ENCODE data around the gene PHF1.

Gene PHF1

DNA sequence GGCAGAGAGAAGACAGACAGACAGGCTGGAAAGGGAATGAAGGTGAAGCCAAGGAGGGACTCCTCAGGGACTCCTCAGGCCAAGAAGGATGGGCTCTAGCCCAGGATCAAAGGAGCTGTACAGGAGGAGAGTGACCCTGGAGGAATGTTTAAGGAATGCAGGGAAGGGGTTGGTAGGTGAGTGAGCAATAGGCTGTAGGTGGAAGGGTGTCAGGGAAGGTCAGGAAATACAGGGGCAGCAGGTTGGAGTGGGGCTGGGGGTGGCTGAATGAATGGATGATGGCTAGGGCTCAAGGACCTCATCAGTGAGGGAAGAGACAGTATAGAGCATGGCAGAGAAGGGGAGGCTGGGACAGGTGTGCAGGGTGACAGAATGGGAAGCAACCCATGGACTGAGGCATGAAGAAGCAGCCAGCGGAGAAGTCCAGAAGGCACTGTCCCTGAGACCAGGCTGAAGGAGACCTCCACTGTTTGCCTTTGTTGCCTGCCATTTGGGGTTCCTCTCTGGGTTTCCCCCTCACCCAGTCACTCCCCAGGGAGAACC, 22.3 kb downstream of the PHF1 start:
- DNase-seq = no peak

DNA sequence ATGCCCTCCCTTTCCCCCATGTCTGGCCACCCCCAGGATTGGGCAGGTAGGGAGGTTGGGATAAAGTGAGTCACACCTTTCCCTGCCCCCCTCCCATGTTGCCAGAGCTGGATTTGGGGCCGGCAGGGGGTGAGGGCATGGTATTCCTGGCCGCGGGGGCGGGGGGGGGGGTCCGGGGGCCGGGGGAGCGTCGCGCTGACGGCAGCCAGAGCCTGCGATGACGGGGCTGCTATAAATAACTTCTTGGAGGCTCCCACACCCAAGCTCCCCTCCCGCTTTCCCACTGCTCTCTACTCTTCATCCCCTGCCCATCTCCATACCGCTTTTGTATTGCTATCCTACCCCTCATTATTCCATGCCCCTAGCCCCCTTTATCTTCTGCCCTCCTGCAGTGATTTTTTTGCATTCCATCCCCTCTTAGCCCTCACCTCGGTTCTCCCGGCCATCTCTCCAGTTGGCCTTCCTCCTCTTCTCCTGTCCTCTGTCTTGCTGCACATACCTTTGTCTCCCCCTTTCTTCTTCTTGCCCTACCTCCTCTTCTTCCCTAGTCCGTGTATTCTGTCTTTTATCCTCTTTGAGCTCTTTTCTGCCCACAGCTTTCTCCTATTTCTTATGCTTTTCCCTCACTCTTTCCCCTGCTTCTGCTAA, 22.9 kb downstream of the PHF1 start:
- no peak for DNase-seq

- DNase-seq = no peak
Observed at GRCh38 chr6:33434961-33435360, 24.1 kb downstream of the PHF1 start.

DNA sequence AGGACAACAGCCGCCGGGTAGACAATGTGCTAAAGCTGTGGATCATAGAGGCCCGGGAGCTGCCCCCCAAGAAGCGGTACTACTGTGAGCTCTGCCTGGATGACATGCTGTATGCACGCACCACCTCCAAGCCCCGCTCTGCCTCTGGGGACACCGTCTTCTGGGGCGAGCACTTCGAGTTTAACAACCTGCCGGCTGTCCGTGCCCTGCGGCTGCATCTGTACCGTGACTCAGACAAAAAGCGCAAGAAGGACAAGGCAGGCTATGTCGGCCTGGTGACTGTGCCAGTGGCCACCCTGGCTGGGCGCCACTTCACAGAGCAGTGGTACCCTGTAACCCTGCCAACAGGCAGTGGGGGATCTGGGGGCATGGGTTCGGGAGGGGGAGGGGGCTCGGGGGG, 26.9 kb downstream of the PHF1 start:
- no peak for DNase-seq

DNA sequence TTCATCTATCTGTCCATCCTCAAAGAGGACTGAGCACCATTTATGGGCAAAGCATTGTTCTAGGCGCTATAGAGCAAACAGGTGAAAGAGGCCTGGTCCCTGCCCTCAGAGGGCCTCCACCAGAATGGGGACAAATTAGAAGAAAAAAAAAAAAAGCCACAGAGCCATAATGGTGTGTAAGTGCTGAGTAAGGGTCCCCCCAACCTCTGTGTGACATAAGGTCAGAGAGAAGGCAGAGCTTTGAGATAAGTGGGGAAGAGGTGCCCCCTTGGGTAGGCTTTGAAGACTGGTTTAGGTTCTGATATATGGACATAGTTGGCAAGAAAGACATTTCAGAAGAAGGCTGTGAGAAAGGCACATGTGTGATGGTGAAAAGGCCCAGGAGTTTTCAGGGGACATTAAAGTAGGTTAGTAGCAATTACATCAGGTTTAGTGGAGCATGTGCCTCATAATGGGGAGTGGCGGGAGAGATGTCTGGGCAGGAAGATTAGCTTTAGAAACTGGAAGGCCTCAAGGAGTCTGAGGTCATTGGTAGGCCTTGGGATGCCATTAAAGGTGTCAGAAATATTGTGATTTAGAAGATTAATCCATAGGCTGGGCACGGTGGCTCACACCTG, 28.3 kb downstream of the PHF1 start:
- DNase-seq = no peak

DNA sequence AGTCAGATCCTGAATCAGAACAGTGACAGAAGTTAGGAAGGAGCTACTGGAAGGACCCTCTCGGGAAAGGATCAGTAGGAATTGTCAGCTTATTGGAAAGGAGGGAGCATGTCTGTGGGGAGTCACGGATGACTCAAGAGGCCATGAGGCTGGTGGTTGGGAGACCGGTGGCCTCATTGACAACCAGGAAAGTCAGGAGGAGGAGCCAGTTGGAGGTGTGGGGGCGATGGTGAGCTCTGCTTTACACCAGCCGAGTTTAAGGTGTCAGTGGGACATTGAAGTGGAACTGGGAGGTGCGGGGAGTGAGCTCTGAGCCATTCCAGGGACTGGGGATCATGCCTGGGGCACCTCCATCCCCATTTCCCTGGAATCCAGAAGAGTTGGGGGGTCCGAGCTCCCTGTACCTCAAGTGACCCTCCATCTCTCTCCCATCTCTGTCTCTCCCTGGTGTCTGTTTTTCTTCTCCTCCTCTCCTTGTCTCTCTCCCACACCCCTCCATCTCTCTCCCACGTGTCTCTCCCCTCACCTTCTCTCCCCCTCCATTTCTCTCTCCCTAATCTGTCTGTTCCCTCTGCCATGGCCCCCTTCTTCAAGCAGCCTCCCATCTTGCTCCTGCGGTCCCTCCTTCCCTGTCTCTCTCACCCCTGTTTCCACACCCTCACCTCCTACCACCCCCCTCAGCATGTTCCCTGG, 29.3 kb downstream of the PHF1 start:
- no peak for DNase-seq

DNA sequence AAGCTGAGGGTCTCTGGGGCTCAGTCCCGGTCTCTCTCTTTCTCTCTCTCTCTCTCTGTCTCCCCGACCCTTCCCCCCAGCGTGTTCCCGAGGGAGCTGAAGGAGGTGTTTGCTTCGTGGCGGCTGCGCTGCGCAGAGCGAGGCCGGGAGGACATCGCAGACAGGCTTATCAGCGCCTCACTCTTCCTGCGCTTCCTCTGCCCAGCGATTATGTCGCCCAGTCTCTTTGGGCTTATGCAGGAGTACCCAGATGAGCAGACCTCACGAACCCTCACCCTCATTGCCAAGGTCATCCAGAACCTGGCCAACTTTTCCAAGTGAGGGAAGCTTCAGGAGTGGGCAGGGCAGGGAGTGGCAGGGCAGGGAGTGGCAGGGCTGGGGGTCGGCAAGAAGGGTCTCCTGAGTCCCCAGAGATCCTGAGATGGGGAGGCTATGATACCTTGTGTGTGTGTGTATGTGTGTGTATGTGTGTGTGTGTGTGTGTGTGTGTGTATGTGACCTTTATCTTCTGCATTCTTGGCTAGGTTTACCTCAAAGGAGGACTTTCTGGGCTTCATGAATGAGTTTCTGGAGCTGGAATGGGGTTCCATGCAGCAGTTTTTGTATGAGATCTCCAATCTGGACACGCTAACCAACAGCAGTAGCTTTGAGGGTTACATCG, 30.0 kb downstream of the PHF1 start:
- no peak for DNase-seq

DNA sequence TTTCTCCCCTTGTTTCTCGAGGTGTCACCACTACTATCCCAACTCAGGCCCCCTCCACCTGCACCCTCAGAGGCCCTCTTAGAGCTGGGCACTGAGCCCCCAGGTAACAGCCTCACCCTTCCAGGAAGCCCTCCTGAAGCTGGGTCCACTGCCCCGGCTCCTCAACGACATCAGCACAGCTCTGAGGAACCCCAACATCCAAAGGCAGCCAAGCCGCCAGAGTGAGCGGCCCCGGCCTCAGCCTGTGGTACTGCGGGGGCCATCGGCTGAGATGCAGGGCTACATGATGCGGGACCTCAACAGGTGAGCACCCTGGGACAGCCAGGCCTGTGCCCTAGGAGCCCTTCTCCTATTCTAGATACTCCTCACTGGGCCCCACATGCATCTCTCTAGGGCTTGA, 30.6 kb downstream of the PHF1 start:
- DNase-seq = no peak

- no peak for DNase-seq
Observed at GRCh38 chr6:33442283-33442682, 31.5 kb downstream of the PHF1 start.

GRCh38 chr6:33443025-33443424, 32.2 kb downstream of the PHF1 start:
- DNase-seq = no peak

DNA sequence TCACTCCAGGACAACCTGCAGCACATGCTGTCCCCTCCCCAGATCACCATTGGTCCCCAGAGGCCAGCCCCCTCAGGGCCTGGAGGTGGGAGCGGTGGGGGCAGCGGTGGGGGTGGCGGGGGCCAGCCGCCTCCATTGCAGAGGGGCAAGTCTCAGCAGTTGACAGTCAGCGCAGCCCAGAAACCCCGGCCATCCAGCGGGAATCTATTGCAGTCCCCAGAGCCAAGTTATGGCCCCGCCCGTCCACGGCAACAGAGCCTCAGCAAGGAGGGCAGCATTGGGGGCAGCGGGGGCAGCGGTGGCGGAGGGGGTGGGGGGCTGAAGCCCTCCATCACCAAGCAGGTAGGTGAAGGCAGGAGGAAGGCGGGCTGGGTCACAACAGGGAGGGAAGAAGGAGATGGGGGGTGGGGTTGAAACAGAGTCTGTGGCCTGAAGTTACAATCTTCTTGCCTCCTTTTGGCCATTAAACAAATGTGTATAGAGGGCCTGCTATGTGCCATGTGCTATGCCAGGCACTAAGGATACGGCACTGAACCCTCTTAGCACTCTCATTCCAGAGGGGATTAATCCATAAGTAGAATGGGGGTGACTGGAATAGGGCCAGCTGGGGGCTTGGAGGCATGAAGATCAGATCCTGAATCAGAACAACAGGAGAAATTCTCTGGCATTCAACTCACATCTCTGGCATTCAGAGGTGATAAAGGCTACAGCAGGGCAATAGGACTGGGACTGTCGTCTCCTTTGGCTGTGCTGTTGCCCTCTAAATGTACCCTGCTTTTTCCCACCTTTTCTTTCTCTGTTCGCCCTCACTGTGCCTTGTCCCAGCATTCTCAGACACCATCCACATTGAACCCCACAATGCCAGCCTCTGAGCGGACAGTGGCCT, 33.0 kb downstream of the PHF1 start:
- DNase-seq = no peak

DNA sequence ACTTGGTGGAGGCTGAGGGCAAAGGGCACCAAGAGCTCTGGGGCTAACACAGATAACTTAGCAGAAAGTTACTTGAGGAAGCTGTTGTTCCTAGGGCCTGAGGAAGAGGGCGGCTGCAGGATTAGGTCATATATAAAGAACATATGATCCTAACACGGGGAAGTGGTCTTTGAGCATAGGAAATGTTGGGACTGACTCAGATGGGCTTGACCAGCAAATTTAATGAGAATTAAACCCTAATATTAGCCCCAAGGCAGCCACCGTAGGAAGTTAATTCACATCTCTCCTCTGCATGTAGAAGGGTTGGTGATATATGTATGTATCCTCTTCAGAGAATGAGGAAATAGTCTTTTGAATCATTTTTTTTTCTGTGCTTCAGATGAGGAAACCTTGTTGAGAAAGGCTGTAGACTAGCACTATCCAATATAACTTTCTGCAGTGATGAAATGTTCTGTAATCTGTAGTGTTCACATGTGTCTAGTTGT, 34.3 kb downstream of the PHF1 start:
- DNase-seq = no peak

DNA sequence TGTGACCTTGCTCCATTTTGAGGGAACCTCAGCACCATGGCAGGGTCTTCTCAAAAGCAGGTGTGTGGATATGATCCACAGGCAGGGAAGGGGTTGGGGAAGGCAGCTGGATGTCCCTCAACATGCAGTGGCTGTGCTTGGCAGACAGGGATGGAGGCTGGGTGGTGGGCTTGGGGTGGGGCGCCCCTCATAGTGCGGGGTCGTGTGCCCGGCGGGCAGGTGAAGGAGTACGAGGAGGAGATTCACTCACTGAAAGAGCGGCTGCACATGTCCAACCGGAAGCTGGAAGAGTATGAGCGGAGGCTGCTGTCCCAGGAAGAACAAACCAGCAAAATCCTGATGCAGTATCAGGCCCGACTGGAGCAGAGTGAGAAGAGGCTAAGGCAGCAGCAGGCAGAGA, 35.5 kb downstream of the PHF1 start:
- no peak for DNase-seq

DNA sequence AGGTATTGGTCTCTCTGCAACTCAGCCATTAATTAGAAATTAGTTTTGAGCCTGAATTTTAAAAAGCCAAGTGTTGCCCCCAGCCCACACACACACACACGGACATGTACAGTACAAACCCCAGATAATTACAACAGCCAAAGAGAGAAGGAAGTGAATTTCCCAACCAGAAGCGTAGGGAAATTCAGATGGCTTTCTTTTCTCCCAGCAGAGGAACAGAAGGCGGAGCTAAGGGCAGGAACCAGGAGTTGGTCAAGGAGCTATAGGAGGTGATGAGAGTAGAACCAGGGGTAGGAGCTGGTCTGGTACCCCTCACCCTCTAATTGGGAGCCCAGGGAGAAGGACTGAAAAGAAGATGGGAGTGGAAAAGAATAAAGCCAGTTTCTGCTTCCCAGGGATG, 39.6 kb downstream of the PHF1 start:
- no peak for DNase-seq

- no peak for DNase-seq
Observed at GRCh38 chr6:33451606-33452005, 40.8 kb downstream of the PHF1 start.

GRCh38 chr6:33452496-33452895, 41.7 kb downstream of the PHF1 start:
- DNase-seq = no peak

GRCh38 chr6:33453393-33454008, 42.7 kb downstream of the PHF1 start:
- DNase-seq = peak in 1 of 5 experiments; percentile 25

GRCh38 chr6:33454009-33454946, 43.5 kb downstream of the PHF1 start, which contains the start of gene ZBTB9:
ZBTB9 (plus strand) TSS chr6:33454576; CDS start chr6:33455101, 525 bp downstream.
- peak; percentile 84 to 96 (median 91) for DNase-seq

- no peak for DNase-seq
Observed at GRCh38 chr6:33455051-33455450, 44.2 kb downstream of the PHF1 start.

GRCh38 chr6:33456156-33456555, 45.3 kb downstream of the PHF1 start:
- DNase-seq = no peak

Data from T-helper 2 cell (primary cell).